GM18511 (cell line): ENCODE data around the gene LYZL1.
"Not testable (repeated sequence)": the region's sequence is repeated elsewhere in the genome, so short reads cannot be mapped to it uniquely, and the experiment has no call there.

Experiments used
- ATAC-seq: cut with Tn5 transposase; IDR thresholded peaks from one replicate; pipeline ENCODE4 v1.9.1; 2021; ENCODE audit warnings: mild to moderate bottlenecking, moderate library complexity; ENCODE audit not compliant: unreplicated experiment

The LYZL1 gene

GRCh38 chr10:29304995-29305335, 16.1 kb downstream of the LYZL1 start:
- no peak for ATAC-seq

- ATAC-seq = no peak
These were observed 17.8 kb downstream of the LYZL1 start for GRCh38 chr10:29306688-29307087.

DNA sequence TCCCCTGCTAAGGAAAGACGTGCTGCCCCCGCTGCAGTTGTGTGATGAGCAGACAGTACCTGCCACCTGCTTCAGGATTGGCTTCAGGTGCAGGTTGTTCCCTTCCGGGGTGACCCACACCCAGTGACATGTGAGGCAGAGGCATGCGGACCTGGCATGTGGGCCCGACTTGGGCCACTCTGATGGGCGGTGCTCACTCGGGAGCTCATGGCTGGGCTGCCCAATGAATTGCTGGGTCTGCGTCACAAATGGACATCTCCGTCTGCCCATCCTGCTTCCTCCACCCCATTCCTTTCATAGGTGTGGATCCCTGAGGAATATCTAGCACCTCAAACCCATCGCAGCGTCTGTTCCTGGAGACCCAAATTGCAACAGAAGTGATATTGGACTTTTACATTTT, 19.3 kb downstream of the LYZL1 start:
- not testable (repeated sequence) for ATAC-seq

GRCh38 chr10:29309465-29309864, 20.6 kb downstream of the LYZL1 start:
- ATAC-seq = no peak

DNA sequence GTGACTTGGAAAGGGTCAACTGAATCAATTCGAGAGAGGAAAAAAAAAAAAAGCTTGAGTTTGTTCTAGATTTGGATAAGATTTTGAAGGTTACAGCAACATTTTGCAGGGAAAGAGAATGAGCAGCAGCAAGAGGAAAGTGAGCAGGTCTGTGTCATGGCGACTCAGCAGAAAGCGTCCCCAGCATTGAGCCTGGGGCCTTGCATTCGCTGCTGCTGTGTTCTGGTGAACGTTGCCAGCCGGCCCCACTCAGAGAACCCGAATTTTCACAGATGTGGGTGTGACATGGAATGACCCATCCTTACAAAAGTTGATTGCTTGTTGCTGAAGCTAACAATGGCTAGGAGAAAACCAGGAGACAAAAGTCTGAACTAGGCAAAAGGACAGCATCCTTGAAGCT, 21.6 kb downstream of the LYZL1 start:
- ATAC-seq = not testable (repeated sequence)

GRCh38 chr10:29313071-29313470, 24.2 kb downstream of the LYZL1 start:
- no peak for ATAC-seq

DNA sequence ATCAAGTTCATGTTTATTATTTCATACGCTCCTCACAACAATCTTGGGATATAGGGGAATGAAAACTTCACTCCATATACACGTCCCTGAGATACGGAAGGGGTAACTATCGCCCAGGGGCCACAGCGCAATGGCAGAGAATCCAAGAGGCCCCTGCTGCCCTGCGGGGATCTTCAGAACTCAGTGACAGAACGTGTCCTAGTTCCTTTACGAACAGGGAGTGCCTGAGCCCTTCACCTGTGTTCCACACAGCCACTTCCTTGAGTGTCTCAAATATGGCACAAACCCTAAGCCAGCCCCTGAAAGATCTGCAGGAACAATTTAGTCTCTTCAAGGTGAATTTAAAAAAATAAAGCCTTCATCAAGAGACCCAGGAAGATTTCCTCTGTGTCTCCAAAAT, 25.9 kb downstream of the LYZL1 start:
- no peak for ATAC-seq

- ATAC-seq = no peak
These were observed 26.9 kb downstream of the LYZL1 start for GRCh38 chr10:29315814-29316213.

DNA sequence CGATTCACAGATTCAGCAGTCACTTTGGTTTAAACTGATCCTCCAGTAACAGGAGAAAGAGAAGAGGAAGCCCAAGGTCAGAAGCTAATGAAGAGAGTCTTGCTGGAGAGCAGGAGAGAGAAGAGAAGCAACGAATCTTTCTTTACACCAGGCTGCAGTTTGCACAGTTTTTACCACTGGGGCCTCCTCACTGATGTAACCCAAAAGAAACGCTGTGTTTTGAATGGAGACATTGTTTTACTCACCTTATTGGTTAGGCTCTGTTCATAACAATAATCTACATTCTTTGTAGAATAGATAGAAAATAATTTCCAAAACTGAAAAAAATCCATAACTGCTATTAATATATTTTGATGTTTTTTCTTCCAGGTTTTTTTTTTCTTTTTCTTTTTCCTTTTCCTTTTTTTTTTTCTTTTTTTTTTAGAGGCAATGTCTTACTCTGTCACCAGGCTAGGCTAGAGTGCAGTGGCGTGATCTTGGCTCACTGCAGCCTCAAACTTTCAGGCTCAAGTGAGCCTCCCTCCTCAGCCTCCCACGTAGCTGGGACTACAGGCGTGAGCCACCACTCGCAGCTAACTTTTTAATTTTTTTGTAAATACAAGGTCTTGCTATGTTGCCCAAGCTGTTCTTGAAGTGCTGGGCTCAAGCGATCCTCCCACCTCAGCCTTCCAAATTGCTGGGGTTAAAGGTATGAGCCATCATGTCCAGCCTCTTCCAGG, 27.6 kb downstream of the LYZL1 start:
- ATAC-seq = no peak

DNA sequence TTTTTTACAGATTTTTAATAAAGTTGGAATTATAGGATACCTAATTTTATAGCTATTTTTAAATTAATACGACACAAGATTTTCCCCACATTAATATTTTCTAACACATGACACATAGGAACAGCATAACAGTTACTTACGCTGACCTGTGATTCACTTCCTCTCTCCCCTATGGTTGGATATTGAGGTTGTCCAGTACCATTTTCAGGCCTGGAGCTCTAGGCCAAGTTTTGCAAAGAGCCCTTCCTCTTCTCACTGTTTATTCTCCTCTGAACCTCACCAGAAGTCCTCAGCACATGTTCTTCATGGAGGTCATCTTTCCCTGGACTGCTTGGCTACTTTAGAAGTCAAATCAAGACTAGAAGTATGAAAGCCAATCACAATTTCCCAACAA, 28.2 kb downstream of the LYZL1 start:
- no peak for ATAC-seq

DNA sequence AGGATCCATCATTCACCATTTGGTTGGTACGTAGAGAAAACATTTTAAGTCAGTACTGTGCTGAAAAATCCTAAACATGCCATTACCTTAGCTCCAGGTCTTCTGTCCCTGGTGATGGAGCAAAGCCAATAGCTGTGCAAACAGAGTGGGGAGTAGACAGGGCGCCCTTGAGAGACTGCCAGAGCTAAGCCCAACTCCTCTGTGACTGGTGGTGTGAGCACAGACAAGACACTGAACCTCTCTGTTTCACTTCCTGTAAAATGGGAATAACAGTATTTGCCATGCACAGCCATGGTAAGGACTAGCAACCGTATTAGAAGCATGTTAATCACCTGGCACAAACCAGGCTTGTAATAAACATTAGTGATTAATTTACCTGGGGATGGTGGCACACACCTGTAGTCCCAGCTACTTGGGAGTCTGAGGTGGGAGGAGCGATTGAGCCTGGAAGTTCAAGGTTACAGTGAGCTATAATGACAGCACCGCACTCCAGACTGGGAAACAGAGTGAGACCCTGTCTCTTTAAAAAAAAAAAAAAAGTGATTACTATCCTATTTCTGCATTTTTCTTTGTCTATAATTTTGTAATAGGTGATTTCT, 28.7 kb downstream of the LYZL1 start:
- no peak for ATAC-seq

DNA sequence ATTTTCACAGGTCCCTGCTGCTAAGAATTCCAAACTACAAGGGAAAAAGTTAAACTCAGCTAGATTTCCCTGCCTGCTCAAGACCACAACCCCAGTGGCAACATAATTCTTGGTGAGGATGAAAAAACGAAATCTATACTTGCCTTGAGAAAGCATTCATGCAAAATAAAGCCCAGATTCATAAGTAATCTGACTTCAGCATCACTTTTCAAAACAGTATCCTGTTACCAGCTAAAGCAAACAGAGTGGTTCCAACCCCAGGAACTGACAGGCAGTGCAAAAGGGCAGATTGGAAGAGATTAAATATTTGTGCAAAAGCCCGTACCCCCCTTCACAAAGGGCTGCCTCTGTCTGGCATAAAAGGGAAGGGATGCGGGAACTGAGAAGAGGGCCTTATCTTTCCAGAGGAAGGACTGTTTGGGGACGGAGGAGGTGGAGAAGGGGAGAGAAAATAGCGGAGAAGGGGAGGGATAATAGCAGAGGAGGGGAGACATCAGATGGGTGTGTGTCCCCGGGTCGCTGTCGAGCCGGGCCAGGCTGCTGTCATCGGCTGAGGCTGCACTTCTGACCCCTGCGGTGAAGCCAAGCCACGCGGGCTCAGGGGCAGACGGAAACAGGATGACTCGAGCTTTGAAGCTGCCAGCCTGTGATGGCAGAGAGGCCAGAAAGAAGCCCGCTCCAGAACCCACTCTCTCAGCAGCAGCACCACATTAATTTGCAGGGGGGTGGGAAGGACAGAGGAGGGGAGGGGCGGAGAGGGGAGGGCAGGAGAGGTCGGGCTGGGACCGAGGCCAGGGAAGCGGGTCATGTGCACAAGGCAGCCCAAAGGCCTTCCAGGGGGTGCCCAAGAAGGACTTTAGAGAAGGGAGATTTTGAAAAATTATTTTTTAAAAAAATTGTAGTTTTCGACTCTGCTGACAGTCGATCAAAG, 29.5 kb downstream of the LYZL1 start:
- not testable (repeated sequence) for ATAC-seq

DNA sequence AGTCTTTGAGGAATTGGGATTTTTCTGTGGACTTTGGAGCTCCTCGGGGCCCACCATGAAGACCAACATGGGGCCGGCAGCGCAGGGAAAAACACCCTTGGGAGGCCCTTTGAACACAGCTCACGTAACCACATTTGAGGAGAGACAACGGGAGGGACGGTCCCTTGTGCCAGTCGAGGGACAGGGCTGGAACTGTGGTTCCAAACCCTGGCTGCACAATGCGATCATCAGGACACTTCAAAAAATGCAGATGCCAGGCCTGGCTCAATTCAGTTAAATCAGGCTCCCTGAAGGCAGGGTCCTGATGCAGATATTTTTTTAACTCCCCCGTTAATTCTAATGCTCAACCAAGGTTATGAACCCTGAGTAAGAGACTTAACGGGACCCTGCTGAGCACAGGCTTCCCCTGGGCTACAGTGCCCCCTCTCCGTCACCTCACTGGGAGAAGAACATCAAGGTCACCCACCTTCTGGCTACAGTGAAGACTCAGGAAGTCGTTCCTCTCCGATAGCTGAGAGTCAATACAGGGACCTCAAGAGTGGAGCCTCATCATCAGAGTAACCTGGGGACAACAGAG, 30.4 kb downstream of the LYZL1 start:
- ATAC-seq = no peak

GRCh38 chr10:29320680-29321121, 31.8 kb downstream of the LYZL1 start:
- not testable (repeated sequence) for ATAC-seq

DNA sequence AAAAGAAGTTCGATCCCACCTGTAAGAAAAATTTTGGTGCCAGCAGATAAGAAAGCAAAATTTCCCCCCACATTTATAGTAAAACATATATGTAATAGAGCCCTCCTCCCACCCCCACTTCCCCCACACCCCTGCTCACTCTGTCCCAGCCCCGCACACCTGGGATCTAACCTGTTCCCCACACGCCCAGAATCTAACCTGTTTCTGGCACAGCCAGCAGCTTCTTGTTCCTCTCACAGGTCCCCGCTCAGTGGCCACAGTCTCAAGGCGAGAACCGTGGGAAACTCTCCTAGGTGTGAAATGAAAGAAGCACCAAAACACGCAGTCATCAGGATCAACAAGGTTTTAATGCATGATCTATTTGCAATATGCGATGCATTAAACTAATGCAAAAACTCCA, 32.8 kb downstream of the LYZL1 start:
- no peak for ATAC-seq

DNA sequence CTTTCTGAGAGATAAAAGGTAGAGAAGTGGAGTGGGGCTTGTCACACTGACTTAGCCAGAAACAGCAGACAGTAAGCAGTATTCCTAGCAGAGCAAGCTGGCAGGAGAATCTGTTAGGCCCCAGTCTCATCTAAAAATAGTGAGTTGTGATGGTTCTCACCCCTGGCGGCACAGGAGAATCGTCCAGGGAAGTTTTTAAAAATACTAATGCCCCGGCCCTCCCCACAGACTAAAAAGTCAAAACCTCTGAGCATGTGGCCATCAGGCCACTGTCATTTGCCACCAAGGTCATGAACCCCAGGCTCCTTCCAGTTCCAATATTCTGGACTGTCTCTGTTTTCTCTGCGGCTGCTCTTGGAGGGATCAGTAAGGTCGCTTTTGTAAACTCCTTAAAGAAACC, 34.0 kb downstream of the LYZL1 start:
- ATAC-seq = no peak

GRCh38 chr10:29323367-29323766, 34.5 kb downstream of the LYZL1 start:
- no peak for ATAC-seq

DNA sequence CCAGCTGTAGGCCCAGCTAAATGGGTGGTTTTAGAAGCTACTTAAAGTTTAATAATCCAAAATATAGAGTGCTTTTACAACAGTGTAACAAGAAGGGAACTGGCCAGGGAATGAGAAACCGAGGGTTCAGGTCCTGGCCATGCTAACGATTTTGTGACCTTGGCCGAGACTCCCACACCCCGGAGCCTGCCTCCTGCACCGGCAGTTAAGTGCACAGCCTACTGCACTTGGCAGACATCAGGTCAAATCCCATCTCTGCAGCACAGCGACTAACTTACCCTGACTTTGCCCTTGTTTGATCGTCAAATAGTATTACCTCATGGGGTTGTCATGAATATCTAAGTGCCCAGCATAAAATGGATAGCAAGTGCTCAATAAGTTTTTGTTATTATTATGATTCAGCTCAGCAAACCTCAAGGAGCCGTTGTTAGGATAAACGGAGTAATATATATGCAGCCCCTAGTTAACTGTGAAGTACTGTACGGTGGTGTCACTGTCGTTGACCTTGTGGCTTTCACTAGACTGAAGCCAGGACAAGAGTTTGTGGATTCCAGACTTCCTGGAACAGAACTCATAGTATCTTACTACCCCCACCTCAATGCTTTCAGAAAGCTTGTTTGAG, 35.5 kb downstream of the LYZL1 start:
- ATAC-seq = no peak

GRCh38 chr10:29326299-29326698, 37.4 kb downstream of the LYZL1 start:
- ATAC-seq = no peak

- ATAC-seq = no peak
These were observed 38.2 kb downstream of the LYZL1 start for GRCh38 chr10:29326886-29327745.
